ENCODE results near the gene KIAA1328.
"Not testable (repeated sequence)": the region's sequence is repeated elsewhere in the genome, so short reads cannot be mapped to it uniquely, and the experiment has no call there.

KIAA1328 gene

GRCh38 chr18:36828630-36829361, at the start of gene KIAA1328, which contains the start of gene TPGS2:
Gene KIAA1328, plus strand, starts transcription at chr18:36829127. Its CDS starts 12 bp downstream, at chr18:36829139.
Gene TPGS2, minus strand, starts transcription at chr18:36829002. Its CDS starts 235 bp downstream, at chr18:36828767.
- in situ Hi-C loops (cut with HindIII; ENCODE audit: low pct_ligation_motif_present, low pct_unique_long_range_greater_than_20kb, low sequenced_read_pairs): no loop called here
- peak; percentile 87 for DNase-seq

- DNase-seq: no peak
- in situ Hi-C loops (cut with HindIII; ENCODE audit: low pct_ligation_motif_present, low pct_unique_long_range_greater_than_20kb, low sequenced_read_pairs): no loop called here
These were observed 48.2 kb upstream of the KIAA1328 start for GRCh38 chr18:36780748-36781147.

GRCh38 chr18:36782710-36783109, 46.2 kb upstream of the KIAA1328 start:
- in situ Hi-C loops (cut with HindIII; ENCODE audit: low pct_ligation_motif_present, low pct_unique_long_range_greater_than_20kb, low sequenced_read_pairs): no loop called here
- DNase-seq: no peak

GRCh38 chr18:36783792-36784191, 45.1 kb upstream of the KIAA1328 start:
- no peak for DNase-seq
- in situ Hi-C loops (cut with HindIII; ENCODE audit: low pct_ligation_motif_present, low pct_unique_long_range_greater_than_20kb, low sequenced_read_pairs): no loop called here

GRCh38 chr18:36786686-36787085, 42.2 kb upstream of the KIAA1328 start:
- in situ Hi-C loops (cut with HindIII; ENCODE audit: low pct_ligation_motif_present, low pct_unique_long_range_greater_than_20kb, low sequenced_read_pairs): no loop called here
- peak; percentile 53 for DNase-seq

GRCh38 chr18:36792634-36793283, 36.2 kb upstream of the KIAA1328 start:
- in situ Hi-C loops (cut with HindIII; ENCODE audit: low pct_ligation_motif_present, low pct_unique_long_range_greater_than_20kb, low sequenced_read_pairs): no loop called here

GRCh38 chr18:36798738-36799473, 30.0 kb upstream of the KIAA1328 start:
- in situ Hi-C loops (cut with HindIII; ENCODE audit: low pct_ligation_motif_present, low pct_unique_long_range_greater_than_20kb, low sequenced_read_pairs): no loop called here
- DNase-seq: no peak

More at GRCh38 chr18:36792634-36793283, 36.2 kb upstream of the KIAA1328 start:
- DNase-seq: no peak

GRCh38 chr18:36805105-36805504, 23.8 kb upstream of the KIAA1328 start:
- in situ Hi-C loops (cut with HindIII; ENCODE audit: low pct_ligation_motif_present, low pct_unique_long_range_greater_than_20kb, low sequenced_read_pairs): no loop called here
- no peak for DNase-seq

GRCh38 chr18:36808681-36809080, 20.2 kb upstream of the KIAA1328 start:
- no peak for DNase-seq
- in situ Hi-C loops (cut with HindIII; ENCODE audit: low pct_ligation_motif_present, low pct_unique_long_range_greater_than_20kb, low sequenced_read_pairs): no loop called here

- DNase-seq: peak; percentile 66
- in situ Hi-C loops (cut with HindIII; ENCODE audit: low pct_ligation_motif_present, low pct_unique_long_range_greater_than_20kb, low sequenced_read_pairs): no loop called here
These were observed 19.1 kb upstream of the KIAA1328 start for GRCh38 chr18:36809590-36810381.

GRCh38 chr18:36811430-36811829, 17.5 kb upstream of the KIAA1328 start:
- DNase-seq: no peak
- in situ Hi-C loops (cut with HindIII; ENCODE audit: low pct_ligation_motif_present, low pct_unique_long_range_greater_than_20kb, low sequenced_read_pairs): no loop called here

- no peak for DNase-seq
- in situ Hi-C loops (cut with HindIII; ENCODE audit: low pct_ligation_motif_present, low pct_unique_long_range_greater_than_20kb, low sequenced_read_pairs): no loop called here
These were observed 17.0 kb upstream of the KIAA1328 start for GRCh38 chr18:36811955-36812354.

GRCh38 chr18:36812678-36813077, 16.2 kb upstream of the KIAA1328 start:
- in situ Hi-C loops (cut with HindIII; ENCODE audit: low pct_ligation_motif_present, low pct_unique_long_range_greater_than_20kb, low sequenced_read_pairs): no loop called here
- DNase-seq: no peak

- in situ Hi-C loops (cut with HindIII; ENCODE audit: low pct_ligation_motif_present, low pct_unique_long_range_greater_than_20kb, low sequenced_read_pairs): no loop called here
These were observed 15.7 kb upstream of the KIAA1328 start for GRCh38 chr18:36813101-36813775.

GRCh38 chr18:36813824-36814223, 15.1 kb upstream of the KIAA1328 start:
- in situ Hi-C loops (cut with HindIII; ENCODE audit: low pct_ligation_motif_present, low pct_unique_long_range_greater_than_20kb, low sequenced_read_pairs): no loop called here
- no peak for DNase-seq

More at GRCh38 chr18:36813101-36813775, 15.7 kb upstream of the KIAA1328 start:
- DNase-seq: no peak

- DNase-seq: no peak
- in situ Hi-C loops (cut with HindIII; ENCODE audit: low pct_ligation_motif_present, low pct_unique_long_range_greater_than_20kb, low sequenced_read_pairs): no loop called here
These were observed 13.9 kb upstream of the KIAA1328 start for GRCh38 chr18:36814994-36815393.

- in situ Hi-C loops (cut with HindIII; ENCODE audit: low pct_ligation_motif_present, low pct_unique_long_range_greater_than_20kb, low sequenced_read_pairs); DNase-seq: not testable (repeated sequence)
These were observed 12.8 kb upstream of the KIAA1328 start for GRCh38 chr18:36816096-36816495.

- no peak for DNase-seq
- in situ Hi-C loops (cut with HindIII; ENCODE audit: low pct_ligation_motif_present, low pct_unique_long_range_greater_than_20kb, low sequenced_read_pairs): no loop called here
These were observed 11.9 kb upstream of the KIAA1328 start for GRCh38 chr18:36817039-36817438.
